Breast epithelium (tissue), 4 donors: ENCODE data around the gene BACH2. TPM values are rescaled to one million over a fixed set of nuclear protein-coding genes. Genes with fewer than 3 reads are reported as not detected.

Source experiments
- DNase-seq, 2 donors: peaks; one replicate each; pipeline ENCODE4 v3.0.0-alpha.2; 2019; ENCODE audit warnings: low spot score in 2 of 2
- H3K27ac ChIP-seq, 2 donors: fragments of 200-600 bp; sonication (generic) in 1 of 2; one replicate each; pipeline ENCODE4 v1.5.1; 2016 to 2019; ENCODE audit warnings: mild to moderate bottlenecking in 1 of 2
- H3K27me3 ChIP-seq, 2 donors: fragments of 200-600 bp; sonication (generic) in 1 of 2; one replicate each; pipeline versions ENCODE4 v1.5.1 to v1.6.0; 2017 to 2019; ENCODE audit warnings: control low read depth in 1 of 2, mild to moderate bottlenecking in 1 of 2
- H3K36me3 ChIP-seq: fragments of 200-600 bp; one replicate; pipeline ENCODE4 v1.5.1; 2019
- H3K4me1 ChIP-seq, 2 donors: fragments of 200-600 bp; sonication (generic); one replicate each; pipeline ENCODE4 v1.5.1; 2016 to 2019; ENCODE audit warnings: control low read depth in 1 of 2
- H3K4me3 ChIP-seq, 3 donors: fragments of 200-600 bp; sonication (generic); 1 replicate in 2 of 3; 2 replicates in 1 of 3; pipeline ENCODE4 v1.5.1; 2016 to 2019; ENCODE audit warnings: mild to moderate bottlenecking in 3 of 3, moderate library complexity in 2 of 3
- H3K9me3 ChIP-seq, 2 donors: fragments of 200-600 bp; sonication (generic) in 1 of 2; one replicate each; pipeline ENCODE4 v1.5.1; 2016 to 2019; ENCODE audit warnings: control low read depth in 1 of 2
- POLR2A ChIP-seq: fragments of 450-650 bp; IDR thresholded peaks from one replicate; pipeline ENCODE4 v1.6.1; 2016; ENCODE audit warnings: antibody characterized with exemption, mild to moderate bottlenecking, moderate library complexity
- POLR2AphosphoS5 ChIP-seq, 3 donors: sonication (generic); formaldehyde crosslinking; IDR thresholded peaks; one replicate each; pipeline ENCODE4 v1.6.1; 2017; ENCODE audit warnings: antibody characterized with exemption in 3 of 3
- intact Hi-C: fragments of 100-400 bp; cut with DNase I; formaldehyde crosslinking; loops from one replicate; pipeline ENCODE4 v1.15.1; 2023; ENCODE audit warnings: low total_unique reads
- total RNA-seq, 3 donors: library from RNA; depleted of rRNA; stranded (reverse); fragments of >200 nt; gene quantifications; one replicate each; pipeline ENCODE4 v1.1.0, GENCODE V29; 2016
- TF ChIP-seq, protein P1 (sequence below), 3 donors: fragments of 450-650 bp; IDR thresholded peaks; one replicate each; pipeline ENCODE4 v1.5.1; 2016 to 2017; ENCODE audit warnings: antibody characterized with exemption in 3 of 3, mild to moderate bottlenecking in 3 of 3, moderate library complexity in 3 of 3

Gene BACH2
- total RNA-seq, 3 donors from 2014 or later, result 6.2 to 13.8 (median 7.0) TPM

- TF ChIP-seq, protein P1, sequence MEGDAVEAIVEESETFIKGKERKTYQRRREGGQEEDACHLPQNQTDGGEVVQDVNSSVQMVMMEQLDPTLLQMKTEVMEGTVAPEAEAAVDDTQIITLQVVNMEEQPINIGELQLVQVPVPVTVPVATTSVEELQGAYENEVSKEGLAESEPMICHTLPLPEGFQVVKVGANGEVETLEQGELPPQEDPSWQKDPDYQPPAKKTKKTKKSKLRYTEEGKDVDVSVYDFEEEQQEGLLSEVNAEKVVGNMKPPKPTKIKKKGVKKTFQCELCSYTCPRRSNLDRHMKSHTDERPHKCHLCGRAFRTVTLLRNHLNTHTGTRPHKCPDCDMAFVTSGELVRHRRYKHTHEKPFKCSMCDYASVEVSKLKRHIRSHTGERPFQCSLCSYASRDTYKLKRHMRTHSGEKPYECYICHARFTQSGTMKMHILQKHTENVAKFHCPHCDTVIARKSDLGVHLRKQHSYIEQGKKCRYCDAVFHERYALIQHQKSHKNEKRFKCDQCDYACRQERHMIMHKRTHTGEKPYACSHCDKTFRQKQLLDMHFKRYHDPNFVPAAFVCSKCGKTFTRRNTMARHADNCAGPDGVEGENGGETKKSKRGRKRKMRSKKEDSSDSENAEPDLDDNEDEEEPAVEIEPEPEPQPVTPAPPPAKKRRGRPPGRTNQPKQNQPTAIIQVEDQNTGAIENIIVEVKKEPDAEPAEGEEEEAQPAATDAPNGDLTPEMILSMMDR (IDR thresholded peaks at IDR 0.05), result no peak
- TF ChIP-seq POLR2A (no peak), POLR2AphosphoS5 (IDR thresholded peaks at IDR 0.05) (no peak)
- Histone ChIP-seq H3K27ac (no peak overlapping the region), H3K36me3 (no peaks in the 10 kb centered on the region), H3K9me3 (no peaks in the 10 kb centered on the region), H3K27me3 (no peaks in the 10 kb centered on the region), H3K4me3 (no peak overlapping the region), H3K4me1 (no peaks in the 10 kb centered on the region)
- intact Hi-C loops, result no loop called here
- no peak for DNase-seq
These were observed 34.8 kb downstream of the BACH2 start for GRCh38 chr6:90261801-90262200.

DNA sequence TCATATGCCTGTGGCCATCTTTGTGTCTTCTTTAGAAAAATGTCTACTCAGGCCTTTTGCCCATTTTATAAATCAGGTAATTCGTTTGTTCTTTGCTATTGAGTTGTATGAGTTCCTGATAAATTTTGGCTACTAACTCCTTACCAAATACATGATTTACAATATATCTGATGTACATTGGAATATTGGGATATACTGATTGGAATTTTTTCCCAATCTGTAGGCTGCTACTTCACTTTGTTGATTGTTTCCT is 39.2 kb downstream of the BACH2 start:
- intact Hi-C loops, result no loop called here
- H3K9me3 ChIP-seq, result no peaks in the 10 kb centered on the region
- H3K4me3 ChIP-seq, result no peak overlapping the region
- DNase-seq, result no peak
- H3K36me3 ChIP-seq, result no peaks in the 10 kb centered on the region
- no peaks in the 10 kb centered on the region for H3K4me1 ChIP-seq
- H3K27me3 ChIP-seq, result no peaks in the 10 kb centered on the region
- H3K27ac ChIP-seq, result no peak overlapping the region
- TF ChIP-seq POLR2A (no peak), POLR2AphosphoS5 (IDR thresholded peaks at IDR 0.05) (no peak)
- TF ChIP-seq, protein P1 (IDR thresholded peaks at IDR 0.05), result no peak

DNA sequence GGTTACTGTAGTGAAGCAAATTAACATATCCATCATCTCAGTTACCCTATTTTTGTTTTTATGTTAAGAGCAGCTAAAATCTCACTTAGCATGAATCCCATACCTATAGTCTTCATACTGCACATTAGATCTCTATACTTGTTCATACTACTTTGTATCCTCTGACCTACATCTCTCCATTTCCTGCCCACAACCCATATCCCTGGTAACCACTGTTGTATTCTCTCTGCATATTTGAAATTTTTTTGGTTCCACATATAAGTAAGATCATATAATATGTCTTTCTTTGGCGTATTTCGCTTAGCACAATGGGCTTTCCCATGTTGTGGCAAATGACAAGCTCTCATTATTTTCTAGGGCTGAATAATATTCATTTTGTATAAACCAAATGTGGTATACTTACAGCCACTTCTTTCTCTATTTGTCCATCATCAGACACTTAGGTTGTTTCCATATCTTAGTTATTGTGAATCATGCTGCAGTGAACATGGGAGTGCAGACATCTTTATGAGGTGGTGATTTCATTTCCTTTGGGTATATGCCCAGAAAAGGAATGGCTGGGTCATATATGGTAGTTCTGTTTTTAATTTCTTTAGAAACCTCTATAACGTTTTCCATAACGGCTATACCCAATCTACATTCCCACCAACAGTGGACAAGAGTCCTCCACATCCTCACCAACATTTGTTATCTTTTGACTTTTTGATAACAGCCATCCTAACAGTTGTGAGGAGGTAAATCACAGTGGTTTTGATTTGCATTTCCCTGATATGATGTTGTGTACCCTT is 39.8 kb downstream of the BACH2 start:
- Histone ChIP-seq H3K4me3 (no peak overlapping the region), H3K36me3 (no peaks in the 10 kb centered on the region), H3K9me3 (no peaks in the 10 kb centered on the region), H3K27me3 (no peaks in the 10 kb centered on the region), H3K27ac (no peak overlapping the region), H3K4me1 (no peaks in the 10 kb centered on the region)
- DNase-seq, result no peak
- intact Hi-C loops, result no loop called here
- TF ChIP-seq, protein P1 (IDR thresholded peaks at IDR 0.05), result no peak
- TF ChIP-seq POLR2AphosphoS5 (IDR thresholded peaks at IDR 0.05) (no peak), POLR2A (no peak)

- TF ChIP-seq, protein P1 (IDR thresholded peaks at IDR 0.05), result no peak
- no peak for TF ChIP-seq POLR2AphosphoS5 (IDR thresholded peaks at IDR 0.05)
- H3K27me3 ChIP-seq, result no peaks in the 10 kb centered on the region
- intact Hi-C loops, result loop anchor here (2.0 kb wide), 1 partner anchor 59 kb away; no protein-coding TSS in a partner anchor
These were observed 43.0 kb downstream of the BACH2 start for GRCh38 chr6:90253631-90254030.

GRCh38 chr6:90251295-90251992 is 45.2 kb downstream of the BACH2 start:
- no peak for TF ChIP-seq POLR2A
- no peak for TF ChIP-seq POLR2AphosphoS5 (IDR thresholded peaks at IDR 0.05)
- H3K9me3 ChIP-seq, result no peaks in the 10 kb centered on the region
- intact Hi-C loops, result no loop called here
- no peak overlapping the region for H3K27ac ChIP-seq
- H3K4me3 ChIP-seq, result no peak overlapping the region
- H3K36me3 ChIP-seq, result no peaks in the 10 kb centered on the region
- no peaks in the 10 kb centered on the region for H3K27me3 ChIP-seq
- no peaks in the 10 kb centered on the region for H3K4me1 ChIP-seq
- DNase-seq, result no peak

More at GRCh38 chr6:90253631-90254030, 43.0 kb downstream of the BACH2 start:
- Histone ChIP-seq H3K4me1 (no peaks in the 10 kb centered on the region), H3K36me3 (no peaks in the 10 kb centered on the region), H3K4me3 (no peak overlapping the region), H3K9me3 (no peaks in the 10 kb centered on the region), H3K27ac (no peak overlapping the region)
- DNase-seq, result no peak
